GM12872 (cell line): ENCODE results near the gene ARSA.

Source experiments
- CTCF ChIP-seq: IDR thresholded peaks from 3 replicates; pipeline ENCODE4 v1.5.1; 2011; ENCODE audit warnings: low read depth, mild to moderate bottlenecking, low read length, moderate library complexity; ENCODE audit not compliant: insufficient read depth

The ARSA gene

GRCh38 chr22:50609599-50609998 lies 18.4 kb downstream of the ARSA start:
- TF ChIP-seq CTCF = no peak

GRCh38 chr22:50608996-50609395 lies 19.0 kb downstream of the ARSA start:
- no peak for TF ChIP-seq CTCF

DNA sequence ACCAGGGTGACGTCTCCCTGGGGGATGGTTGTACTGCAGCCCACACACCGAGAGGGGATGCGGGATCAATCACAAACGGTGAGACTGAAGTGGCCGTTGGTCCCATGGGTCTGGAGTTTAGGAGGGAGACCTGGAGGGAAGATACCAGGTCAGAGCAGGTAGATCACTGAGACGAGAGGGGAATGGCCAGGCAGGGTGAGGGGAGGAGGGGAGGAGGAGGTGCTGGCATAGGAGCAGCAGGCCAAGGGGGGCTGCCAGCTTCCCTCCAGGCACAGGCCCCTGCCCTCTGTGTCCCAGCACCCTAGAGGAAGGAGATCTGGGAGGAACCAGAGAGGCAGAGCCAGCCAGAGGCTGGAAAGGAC lies 20.3 kb downstream of the ARSA start:
- TF ChIP-seq CTCF = no peak

- no peak for TF ChIP-seq CTCF
These were observed 20.9 kb downstream of the ARSA start for GRCh38 chr22:50606946-50607658.

DNA sequence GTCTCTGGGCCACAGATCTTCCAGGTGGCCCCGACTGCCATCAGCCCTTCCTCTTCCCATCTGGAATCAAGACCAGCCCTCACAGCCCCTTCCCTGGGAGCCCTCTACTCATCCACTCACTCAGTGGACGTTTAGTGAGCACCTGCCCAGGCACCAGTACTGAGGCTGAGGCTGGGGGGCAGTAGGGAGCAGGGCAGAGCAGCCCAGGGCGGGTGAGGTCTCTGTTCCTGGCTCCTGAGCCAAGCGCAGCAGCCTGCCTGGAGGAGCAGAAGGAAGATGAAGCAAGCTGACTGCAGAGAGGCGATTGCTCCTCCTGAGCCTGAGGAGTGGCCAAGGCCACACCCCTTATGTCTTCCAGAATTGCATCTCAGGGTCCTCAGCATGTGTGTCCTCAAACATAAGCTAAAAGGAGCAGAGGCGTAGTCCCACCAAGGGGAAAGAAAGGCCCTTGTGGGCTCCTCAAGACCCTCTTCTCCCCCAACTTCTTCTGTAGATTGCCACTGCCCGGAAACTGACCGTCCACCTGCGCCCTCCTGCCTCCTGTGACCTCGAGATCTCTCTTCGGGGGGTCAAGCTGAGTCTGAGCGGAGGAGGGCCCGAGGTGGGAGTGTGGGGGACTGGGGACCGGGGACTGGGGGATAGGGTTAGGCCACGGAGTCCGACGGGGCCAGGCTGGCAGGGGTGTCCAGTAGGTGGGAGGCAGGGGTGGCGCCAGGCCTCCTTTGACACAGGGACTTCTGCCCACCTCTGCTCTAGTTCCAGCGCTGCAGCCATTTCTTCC lies 21.6 kb downstream of the ARSA start:
- TF ChIP-seq CTCF = peak; percentile 25; the same call in 1 of the 3 replicates

DNA sequence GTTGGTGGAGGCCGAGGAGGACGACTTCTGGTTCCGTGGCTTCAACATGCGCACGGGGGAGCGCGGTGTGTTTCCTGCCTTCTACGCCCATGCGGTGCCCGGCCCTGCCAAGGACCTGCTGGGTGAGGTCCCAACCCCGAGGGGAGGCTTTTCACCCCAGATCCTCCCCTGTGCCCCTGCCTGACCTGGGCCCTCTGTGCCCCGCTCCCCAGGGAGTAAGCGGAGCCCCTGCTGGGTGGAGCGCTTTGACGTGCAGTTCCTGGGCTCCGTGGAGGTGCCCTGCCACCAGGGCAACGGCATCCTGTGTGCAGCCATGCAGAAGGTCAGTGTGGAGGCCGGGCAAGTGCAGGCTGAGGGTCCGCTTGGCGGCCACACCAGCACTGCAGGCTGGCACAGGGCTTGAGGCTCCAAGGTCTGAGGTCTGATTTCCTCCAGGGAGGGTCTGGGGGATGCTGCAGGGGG lies 22.3 kb downstream of the ARSA start:
- no peak for TF ChIP-seq CTCF

DNA sequence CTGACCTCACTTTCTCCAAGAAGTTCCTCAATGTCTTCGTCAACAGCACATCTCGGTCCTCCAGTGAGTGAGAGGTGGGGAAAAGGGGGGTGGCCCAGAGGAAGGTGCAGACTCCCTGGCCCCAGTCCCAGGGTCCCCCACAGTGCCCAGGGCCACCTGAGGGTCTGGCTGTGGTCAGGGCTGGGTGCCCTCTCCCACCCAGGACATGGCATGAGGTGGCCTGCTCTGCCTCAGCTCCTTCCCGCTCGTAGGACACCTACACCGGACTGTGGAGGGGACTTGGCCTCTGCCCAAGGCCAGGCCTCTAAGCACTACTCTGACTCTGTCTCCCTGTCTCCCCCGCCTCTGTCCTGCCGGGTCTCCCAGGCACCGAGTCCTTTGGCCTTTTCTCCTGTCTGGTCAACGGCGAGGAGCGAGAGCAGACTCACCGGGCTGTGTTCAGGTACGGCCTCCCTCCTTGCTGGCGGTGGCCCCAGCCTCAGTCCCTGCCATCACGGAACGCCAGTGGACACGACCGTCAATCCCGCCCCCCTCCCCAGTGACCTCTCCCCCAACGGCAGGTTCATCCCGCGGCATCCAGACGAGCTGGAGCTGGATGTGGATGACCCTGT lies 22.8 kb downstream of the ARSA start:
- no peak for TF ChIP-seq CTCF
